SKM-1 (cell line): Measurements from ENCODE around the gene CLPSL1.
A peak's percentile ranks its signal among the peaks of the same experiment; 100 is the strongest.

Experiments
- DNase-seq: peaks from one replicate; lab custom pipeline; 2025; ENCODE audit not compliant: unreplicated experiment; lab: John Stamatoyannopoulos, UW

Gene CLPSL1

GRCh38 chr6:35757456-35758123, 23.2 kb upstream of the CLPSL1 start:
- DNase-seq, result peak; percentile 50

DNA sequence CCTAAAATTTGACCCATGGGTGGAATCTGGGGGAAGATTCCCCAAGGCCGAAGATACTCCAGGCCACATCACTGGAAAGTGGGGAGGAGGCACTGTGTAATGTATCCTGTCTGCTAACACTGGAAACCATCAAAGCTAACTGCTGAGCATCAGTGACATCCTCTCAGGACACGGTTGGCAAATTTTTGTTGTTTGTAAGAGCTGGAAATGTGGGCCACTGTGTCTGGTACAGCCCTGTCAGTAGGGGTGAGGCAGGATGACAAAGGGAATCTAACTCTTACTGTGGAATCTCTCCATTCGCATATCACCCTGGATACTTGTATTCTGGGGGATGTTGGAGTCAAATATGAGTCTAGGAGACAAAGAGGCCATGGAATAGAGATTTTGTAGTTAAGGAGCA, 21.4 kb upstream of the CLPSL1 start:
- no peak for DNase-seq

- DNase-seq, result no peak
These were observed 15.1 kb upstream of the CLPSL1 start for GRCh38 chr6:35765739-35766138.

DNA sequence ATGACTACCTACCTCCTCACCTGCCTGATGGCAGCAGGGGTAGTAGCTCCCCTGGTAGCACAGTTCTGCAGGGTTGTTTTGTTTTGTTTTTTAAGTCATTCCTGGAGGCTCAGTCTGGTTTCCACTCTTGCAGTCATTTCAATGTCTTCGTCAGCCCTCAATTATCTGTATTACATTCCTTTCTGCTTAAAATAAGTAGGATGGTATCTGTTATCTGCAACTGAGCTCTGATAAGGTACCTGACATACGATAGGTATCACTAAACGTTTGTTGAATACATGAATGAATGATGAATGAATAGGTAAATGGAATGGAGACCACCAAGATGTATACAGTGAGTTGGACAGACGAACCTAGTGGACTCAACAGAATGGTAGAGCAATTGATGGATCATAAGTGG, 11.6 kb upstream of the CLPSL1 start:
- DNase-seq, result no peak

GRCh38 chr6:35771343-35771627, 9.5 kb upstream of the CLPSL1 start:
- no peak for DNase-seq

- DNase-seq, result no peak
These were observed 6.6 kb upstream of the CLPSL1 start for GRCh38 chr6:35774116-35774794.

DNA sequence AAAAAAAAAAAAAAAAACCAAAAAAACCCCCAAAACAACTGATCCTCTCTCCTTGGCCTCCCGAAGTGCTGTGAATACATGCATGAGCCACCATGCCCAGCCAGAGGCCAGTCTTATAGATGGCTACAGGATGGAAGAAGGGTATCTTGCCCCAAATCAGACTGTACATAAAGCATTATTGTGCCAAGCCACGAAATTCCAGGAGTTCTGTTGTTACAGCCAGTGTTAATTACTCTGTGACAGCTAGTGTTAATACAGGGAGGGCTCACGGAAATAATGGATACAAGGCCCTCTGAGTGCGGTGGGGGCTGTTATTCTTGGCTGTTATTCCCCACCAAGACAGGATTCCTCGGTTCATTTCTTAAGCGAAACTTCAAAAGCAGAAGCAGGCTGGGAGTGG, 5.8 kb upstream of the CLPSL1 start:
- no peak for DNase-seq

GRCh38 chr6:35776364-35777215, 4.2 kb upstream of the CLPSL1 start, which contains the start of gene CLPSL2:
TSS of gene CLPSL2 (plus strand) at chr6:35776598. CDS start at chr6:35776619, 21 bp downstream.
- no peak for DNase-seq

DNA sequence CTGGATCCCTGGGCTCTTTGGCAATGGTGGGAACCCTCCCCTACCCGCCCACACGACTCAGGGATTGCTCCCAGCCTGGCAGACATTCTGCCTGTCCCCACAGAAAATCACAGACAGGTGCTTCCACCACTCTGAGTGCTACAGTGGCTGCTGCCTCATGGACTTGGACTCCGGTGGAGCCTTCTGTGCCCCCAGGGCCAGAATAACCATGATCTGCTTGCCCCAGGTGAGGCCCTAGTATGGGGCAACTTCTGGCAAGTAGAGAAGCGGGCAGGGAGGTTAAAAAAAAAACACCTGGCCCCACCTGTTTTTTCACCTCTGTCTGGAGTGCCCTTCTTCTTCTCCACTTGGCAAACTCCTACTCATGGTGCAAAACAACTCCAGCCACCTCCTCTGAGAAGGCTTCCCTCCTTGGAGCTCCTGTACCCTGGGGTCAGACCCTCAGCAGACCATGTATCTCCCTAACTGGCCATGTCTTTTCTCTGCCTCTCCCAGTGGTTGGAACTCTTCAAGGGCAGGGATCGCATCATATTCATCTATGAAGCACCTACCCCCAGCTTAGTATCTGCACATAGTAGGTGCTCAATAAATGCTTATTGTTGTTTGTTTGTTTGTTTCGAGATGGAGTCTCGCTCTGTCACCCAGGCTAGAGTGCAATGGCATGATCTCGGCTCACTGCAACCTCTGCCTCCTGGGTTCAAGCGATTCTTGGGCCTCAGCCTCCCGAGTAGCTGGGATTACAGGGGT, 3.3 kb upstream of the CLPSL1 start:
- no peak for DNase-seq

- DNase-seq, result no peak
These were observed 2.4 kb upstream of the CLPSL1 start for GRCh38 chr6:35778437-35778836.

DNA sequence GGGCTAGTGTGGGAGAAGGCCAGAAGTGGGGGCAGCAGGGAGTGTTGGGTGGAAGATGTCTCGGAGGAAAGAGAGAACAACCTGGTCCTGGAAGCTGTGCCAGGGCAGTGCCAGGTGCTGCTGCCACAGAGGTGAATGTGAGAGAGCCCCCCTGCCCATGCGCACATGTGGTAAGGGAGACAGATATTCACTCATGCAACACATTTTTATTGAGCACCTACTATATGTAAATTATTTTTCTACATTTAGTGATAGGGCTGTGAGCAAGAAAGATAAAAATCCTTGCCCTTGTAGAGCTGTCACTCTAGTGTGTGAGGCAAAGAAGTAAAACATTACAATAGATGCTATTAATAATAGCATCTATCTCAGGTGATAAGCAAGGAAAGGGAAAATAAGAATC, 471 bp downstream of the CLPSL1 start:
- no peak for DNase-seq

DNA sequence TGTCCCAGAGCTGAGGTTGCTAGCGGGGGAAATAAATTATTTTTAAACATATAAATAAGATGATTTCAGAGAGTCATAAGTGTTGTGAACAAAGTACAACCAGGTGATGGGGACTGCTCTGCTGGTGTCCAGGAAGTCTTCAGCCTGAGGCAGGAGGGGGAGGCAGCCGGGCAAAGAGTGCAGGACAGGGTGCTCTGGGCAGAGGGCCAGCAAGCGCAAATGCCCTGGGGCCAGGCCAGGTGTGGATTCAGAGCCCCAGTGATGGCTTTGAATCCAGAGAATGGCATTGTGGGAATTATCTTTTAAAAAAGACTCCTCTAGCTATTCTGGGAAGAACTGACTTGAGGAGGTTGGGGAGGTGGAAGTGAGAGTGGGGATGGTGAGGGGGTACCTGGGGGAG, 1.6 kb downstream of the CLPSL1 start:
- no peak for DNase-seq

DNA sequence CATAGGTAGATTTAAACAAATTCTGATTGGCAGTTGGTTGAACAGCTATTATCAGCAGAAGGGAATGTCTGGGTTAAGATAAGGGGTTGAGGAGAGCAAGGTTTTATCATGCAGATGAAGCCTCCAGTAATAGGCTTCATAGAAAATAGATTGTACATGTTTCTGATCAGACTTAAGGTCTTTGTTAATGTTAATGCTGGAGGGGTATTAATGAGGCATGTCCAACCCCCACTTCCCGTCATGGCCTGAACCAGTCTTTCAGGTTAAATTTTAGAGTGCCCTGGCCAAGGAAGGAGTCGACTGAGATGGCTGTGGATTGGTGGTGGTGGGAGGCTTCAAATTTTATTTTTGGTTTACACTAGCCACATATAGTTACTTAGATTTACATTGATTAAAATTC, 3.4 kb downstream of the CLPSL1 start:
- no peak for DNase-seq

GRCh38 chr6:35786272-35786671, 5.5 kb downstream of the CLPSL1 start:
- DNase-seq, result no peak

DNA sequence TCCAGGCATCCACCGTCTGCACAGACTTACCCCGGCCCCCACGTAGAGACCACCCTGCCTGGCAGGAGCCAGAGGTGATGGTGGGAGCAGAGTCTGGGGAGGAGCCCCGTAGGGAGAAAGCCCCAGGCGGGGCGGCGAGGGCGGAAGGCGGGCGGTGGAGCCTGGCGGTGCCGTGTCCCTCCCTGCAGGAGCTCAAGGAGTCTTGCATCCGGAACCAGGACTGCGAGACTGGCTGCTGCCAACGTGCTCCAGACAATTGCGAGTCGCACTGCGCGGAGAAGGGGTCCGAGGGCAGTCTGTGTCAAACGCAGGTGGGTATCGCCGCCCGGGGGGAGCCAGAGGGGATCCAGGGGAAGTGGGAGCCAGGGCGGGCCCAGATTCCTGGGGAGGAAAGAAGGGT, 6.0 kb downstream of the CLPSL1 start:
- DNase-seq, result no peak

DNA sequence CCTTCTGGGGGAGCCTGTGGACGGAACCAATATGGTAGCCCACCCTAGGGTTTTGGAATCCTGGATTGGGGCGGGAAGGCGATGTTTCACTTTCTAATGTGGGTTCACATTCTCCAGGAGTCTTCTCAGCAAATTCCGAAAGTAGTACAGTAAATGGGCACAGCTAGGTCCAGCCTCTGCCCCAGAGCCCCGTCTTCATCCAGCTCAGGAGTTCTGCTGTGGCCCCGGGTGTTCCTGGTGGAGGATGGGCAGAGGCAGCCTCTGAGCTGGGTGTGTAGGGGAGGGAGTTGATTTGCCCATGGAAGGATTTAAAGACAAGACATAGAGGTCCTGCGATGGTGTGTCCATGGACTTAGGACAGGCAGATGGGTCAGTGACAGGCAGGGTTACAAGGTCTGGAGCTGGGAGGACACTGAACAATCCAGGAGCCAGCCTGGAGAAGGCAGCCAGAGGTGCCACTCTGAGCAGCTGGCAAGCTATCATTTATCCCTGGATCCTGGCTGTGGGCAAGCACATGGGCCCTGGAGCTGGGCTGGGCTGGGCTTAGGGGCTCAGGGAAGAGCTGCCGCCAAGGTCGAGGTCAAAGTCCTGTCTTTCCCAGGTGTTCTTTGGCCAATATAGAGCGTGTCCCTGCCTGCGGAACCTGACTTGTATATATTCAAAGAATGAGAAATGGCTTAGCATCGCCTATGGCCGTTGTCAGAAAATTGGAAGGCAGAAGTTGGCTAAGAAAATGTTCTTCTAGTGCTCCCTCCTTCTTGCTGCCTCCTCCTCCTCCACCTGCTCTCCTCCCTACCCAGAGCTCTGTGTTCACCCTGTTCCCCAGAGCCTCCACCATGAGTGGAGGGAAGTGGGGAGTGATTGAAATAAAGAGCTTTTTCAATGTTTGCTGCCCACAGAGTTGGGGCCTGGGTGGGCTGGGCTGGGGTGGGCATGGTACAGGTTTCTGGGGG, 6.7 kb downstream of the CLPSL1 start:
- no peak for DNase-seq

- DNase-seq, result no peak
These were observed 7.7 kb downstream of the CLPSL1 start for GRCh38 chr6:35788423-35788982.

GRCh38 chr6:35790683-35791082, 9.9 kb downstream of the CLPSL1 start:
- DNase-seq, result no peak

- DNase-seq, result no peak
These were observed 14.0 kb downstream of the CLPSL1 start for GRCh38 chr6:35794536-35795452.
